Measurements from ENCODE around the gene VIPR2. TPM values are rescaled to one million over a fixed set of nuclear protein-coding genes. Genes with fewer than 3 reads are reported as not detected.

Gene VIPR2
- total and polyA plus RNA-seq, 2 donors from 2014 or later: 0.91 to 1.3 TPM

GRCh38 chr7:159158125-159158887 lies 13.6 kb upstream of the VIPR2 start:
- no peaks in the 10 kb centered on the region for H3K9me3 ChIP-seq (ENCODE audit: control insufficient read depth in 2 of 3, insufficient read depth in 1 of 3, low read length in 3 of 3)
- no peak overlapping the region for H3K4me3 ChIP-seq (ENCODE audit: low read length in 3 of 3)
- no peaks in the 10 kb centered on the region for H3K27me3 ChIP-seq (ENCODE audit: control insufficient read depth, insufficient read depth, low read length)
- no peak for TF ChIP-seq CTCF (IDR thresholded peaks at IDR 0.05; ENCODE audit: borderline replicate concordance, extremely low read depth, insufficient read depth)
- no peaks in the 10 kb centered on the region for H3K36me3 ChIP-seq (ENCODE audit: control insufficient read depth in 2 of 3, insufficient read depth in 3 of 3, low read length in 3 of 3)
- intact Hi-C loops (cut with DNase I): no loop called here
- no peak overlapping the region for H3K27ac ChIP-seq (ENCODE audit: low read depth in 2 of 2, low read length in 2 of 2)
- no peak for FAIRE-seq
- no peaks in the 10 kb centered on the region for H3K4me1 ChIP-seq (ENCODE audit: control insufficient read depth in 2 of 3, insufficient read depth in 2 of 3, low read depth in 1 of 3, low read length in 3 of 3)
- DNase-seq: no peak
- no peak overlapping the region for H3K9ac ChIP-seq (ENCODE audit: low read length in 3 of 3)

DNA sequence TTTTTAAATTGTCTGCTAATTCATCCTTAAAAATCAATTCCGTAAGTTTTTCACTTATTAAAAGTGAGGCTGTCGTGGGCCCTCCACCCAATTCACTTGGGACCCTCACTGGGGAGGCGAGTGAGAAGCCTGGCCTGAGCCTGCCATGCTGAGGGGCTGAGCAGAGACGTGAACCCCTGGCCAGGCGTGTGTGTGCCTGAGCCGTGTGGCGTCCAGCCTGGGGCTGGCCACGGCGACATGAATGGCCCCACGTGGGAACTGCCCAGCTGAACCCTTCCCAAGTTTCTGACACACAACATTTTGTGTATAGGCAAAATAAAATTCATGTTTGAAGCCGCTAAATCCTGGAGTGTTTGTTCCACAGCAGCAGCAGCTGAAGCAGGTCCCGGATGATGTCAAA lies 13.0 kb upstream of the VIPR2 start:
- Histone ChIP-seq H3K4me3 (ENCODE audit: low read length in 3 of 3) (no peak overlapping the region), H3K27ac (ENCODE audit: low read depth in 2 of 2, low read length in 2 of 2) (no peak overlapping the region), H3K9me3 (ENCODE audit: control insufficient read depth in 2 of 3, insufficient read depth in 1 of 3, low read length in 3 of 3) (no peaks in the 10 kb centered on the region), H3K27me3 (ENCODE audit: control insufficient read depth, insufficient read depth, low read length) (no peaks in the 10 kb centered on the region), H3K36me3 (ENCODE audit: control insufficient read depth in 2 of 3, insufficient read depth in 3 of 3, low read length in 3 of 3) (no peaks in the 10 kb centered on the region), H3K4me1 (ENCODE audit: control insufficient read depth in 2 of 3, insufficient read depth in 2 of 3, low read depth in 1 of 3, low read length in 3 of 3) (no peaks in the 10 kb centered on the region), H3K9ac (ENCODE audit: low read length in 3 of 3) (no peak overlapping the region)
- DNase-seq: no peak
- intact Hi-C loops (cut with DNase I): no loop called here
- TF ChIP-seq CTCF (IDR thresholded peaks at IDR 0.05; ENCODE audit: borderline replicate concordance, extremely low read depth, insufficient read depth): no peak
- no peak for FAIRE-seq

GRCh38 chr7:159156436-159157245 lies 12.0 kb upstream of the VIPR2 start:
- DNase-seq: no peak
- no peaks in the 10 kb centered on the region for H3K36me3 ChIP-seq (ENCODE audit: control insufficient read depth in 2 of 3, insufficient read depth in 3 of 3, low read length in 3 of 3)
- intact Hi-C loops (cut with DNase I): no loop called here
- FAIRE-seq: no peak
- no peaks in the 10 kb centered on the region for H3K4me1 ChIP-seq (ENCODE audit: control insufficient read depth in 2 of 3, insufficient read depth in 2 of 3, low read depth in 1 of 3, low read length in 3 of 3)
- H3K27ac ChIP-seq (ENCODE audit: low read depth in 2 of 2, low read length in 2 of 2): no peak overlapping the region
- no peaks in the 10 kb centered on the region for H3K9me3 ChIP-seq (ENCODE audit: control insufficient read depth in 2 of 3, insufficient read depth in 1 of 3, low read length in 3 of 3)
- TF ChIP-seq CTCF (IDR thresholded peaks at IDR 0.05; ENCODE audit: borderline replicate concordance, extremely low read depth, insufficient read depth): no peak
- no peak overlapping the region for H3K9ac ChIP-seq (ENCODE audit: low read length in 3 of 3)
- no peak overlapping the region for H3K4me3 ChIP-seq (ENCODE audit: low read length in 3 of 3)
- H3K27me3 ChIP-seq (ENCODE audit: control insufficient read depth, insufficient read depth, low read length): no peaks in the 10 kb centered on the region

All from kidney (tissue), 14 donors.